ENCODE results near the gene DENND5A.

DNA sequence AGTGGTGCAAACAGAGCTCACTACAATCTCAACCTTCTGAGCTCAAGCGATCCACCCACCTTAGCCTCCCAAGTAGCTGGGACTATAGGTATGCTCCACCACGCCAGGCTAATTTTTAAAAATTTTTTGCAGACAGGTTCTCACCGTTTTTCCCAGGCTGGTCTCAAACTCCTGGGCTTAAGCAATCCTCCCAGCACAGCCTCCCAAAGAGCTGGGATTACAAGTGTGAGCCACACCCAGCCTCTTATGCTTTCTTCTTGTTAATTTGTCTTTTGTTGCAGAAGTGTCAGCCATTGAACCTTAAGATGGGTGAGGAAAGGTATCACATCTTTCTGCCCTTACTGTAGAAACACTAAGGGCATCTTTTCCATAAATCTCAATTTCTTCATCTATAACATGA, 34.9 kb downstream of the DENND5A start:
- TF ChIP-seq, protein P1, sequence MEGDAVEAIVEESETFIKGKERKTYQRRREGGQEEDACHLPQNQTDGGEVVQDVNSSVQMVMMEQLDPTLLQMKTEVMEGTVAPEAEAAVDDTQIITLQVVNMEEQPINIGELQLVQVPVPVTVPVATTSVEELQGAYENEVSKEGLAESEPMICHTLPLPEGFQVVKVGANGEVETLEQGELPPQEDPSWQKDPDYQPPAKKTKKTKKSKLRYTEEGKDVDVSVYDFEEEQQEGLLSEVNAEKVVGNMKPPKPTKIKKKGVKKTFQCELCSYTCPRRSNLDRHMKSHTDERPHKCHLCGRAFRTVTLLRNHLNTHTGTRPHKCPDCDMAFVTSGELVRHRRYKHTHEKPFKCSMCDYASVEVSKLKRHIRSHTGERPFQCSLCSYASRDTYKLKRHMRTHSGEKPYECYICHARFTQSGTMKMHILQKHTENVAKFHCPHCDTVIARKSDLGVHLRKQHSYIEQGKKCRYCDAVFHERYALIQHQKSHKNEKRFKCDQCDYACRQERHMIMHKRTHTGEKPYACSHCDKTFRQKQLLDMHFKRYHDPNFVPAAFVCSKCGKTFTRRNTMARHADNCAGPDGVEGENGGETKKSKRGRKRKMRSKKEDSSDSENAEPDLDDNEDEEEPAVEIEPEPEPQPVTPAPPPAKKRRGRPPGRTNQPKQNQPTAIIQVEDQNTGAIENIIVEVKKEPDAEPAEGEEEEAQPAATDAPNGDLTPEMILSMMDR (IDR thresholded peaks at IDR 0.05; ENCODE audit: insufficient read depth, low read depth, low read length): no peak
- no peak for TF ChIP-seq EZH2 (IDR thresholded peaks at IDR 0.05; ENCODE audit: insufficient read depth, low read length)
